A549 (cell line): Measurements from ENCODE around the gene P4HA1. TPM values are rescaled to one million over a fixed set of nuclear protein-coding genes. Genes with fewer than 3 reads are reported as not detected.

Experiments used
- ATAC-seq, 2 experiments: fragments of 200-7000 bp in 1 of 2; fragments of >200 bp in 1 of 2; cut with Nextera tagmentation in 1 of 2; cut with Tn5 transposase in 1 of 2; 3 replicates each; pipeline versions ENCODE4 v1.8.0 to v1.9.1; 2018 to 2020; ENCODE audit warnings: mild to moderate bottlenecking in 1 of 2, moderate library complexity in 1 of 2
- CTCF ChIA-PET: fragments of 300-600 bp; sonication (Branson Sonifier 250); formaldehyde crosslinking; extraction: SDS; loops from one replicate; lab custom pipeline; 2021; ENCODE audit warnings: antibody characterized with exemption, inconsistent platforms; lab: Yijun Ruan, JAX
- POLR2A ChIA-PET: fragments of 350-600 bp; formaldehyde crosslinking; extraction: SDS; loops from one replicate; lab custom pipeline; 2021; ENCODE audit warnings: antibody characterized with exemption, inconsistent platforms; lab: Yijun Ruan, JAX
- DNase-seq, 2 experiments: peaks; one replicate each; pipeline versions ENCODE4 v3.0.0 to v3.0.0-alpha.2; 2011 to 2016; ENCODE audit warnings: low read depth in 1 of 2, low spot score in 1 of 2
- FAIRE-seq: peaks from 2 replicates; lab custom pipeline; 2011; peaks lifted over from hg19 to GRCh38; lab: Jason Lieb, UNC
- H3K27ac ChIP-seq, 2 experiments: fragments of >200 bp; sonication (Bioruptor Twin); formaldehyde crosslinking; 3 replicates each; pipeline ENCODE4 v1.5.1; 2016 to 2017
- H3K4me1 ChIP-seq: fragments of >200 bp; sonication (Bioruptor Twin); formaldehyde crosslinking; 3 replicates; pipeline ENCODE4 v1.6.1; 2016
- H3K4me2 ChIP-seq: fragments of >200 bp; sonication (Bioruptor Twin); formaldehyde crosslinking; 3 replicates; pipeline ENCODE4 v1.6.1; 2016
- H3K4me3 ChIP-seq: fragments of >200 bp; sonication (Bioruptor Twin); formaldehyde crosslinking; 3 replicates; pipeline ENCODE4 v1.5.1; 2016
- H3K9me3 ChIP-seq: fragments of >200 bp; sonication (Bioruptor Twin); formaldehyde crosslinking; 3 replicates; pipeline ENCODE4 v1.6.1; 2016
- BHLHE40 ChIP-seq: IDR thresholded peaks from 2 replicates; pipeline ENCODE4 v1.6.1; 2012; ENCODE audit warnings: low read depth, low read length, inconsistent platforms
- CBX2 ChIP-seq: fragments of 200-600 bp; sonication (generic); IDR thresholded peaks from 2 replicates; pipeline ENCODE4 v1.6.1; 2016; ENCODE audit warnings: low read depth, mild to moderate bottlenecking, borderline replicate concordance
- CHD2 ChIP-seq: fragments of 150-350 bp; IDR thresholded peaks from 2 replicates; pipeline ENCODE4 v1.6.1; 2014; ENCODE audit warnings: low read length; ENCODE audit not compliant: partially characterized antibody
- CHD4 ChIP-seq: fragments of 200-600 bp; sonication (generic); IDR thresholded peaks from 2 replicates; pipeline ENCODE4 v1.6.1; 2016; ENCODE audit warnings: antibody characterized with exemption, mild to moderate bottlenecking, borderline replicate concordance
- EHF ChIP-seq: fragments of 250-450 bp; sonication (Bioruptor Pico); IDR thresholded peaks from 2 replicates; pipeline ENCODE4 v1.5.0; 2020; ENCODE audit warnings: mild to moderate bottlenecking
- ESRRA ChIP-seq: fragments of 150-350 bp; IDR thresholded peaks from 2 replicates; pipeline ENCODE4 v1.6.1; 2014; ENCODE audit warnings: mild to moderate bottlenecking, low read length, borderline replicate concordance
- HDAC2 ChIP-seq: fragments of 200-600 bp; sonication (generic); IDR thresholded peaks from 2 replicates; pipeline ENCODE4 v1.6.1; 2016
- HMGXB4 ChIP-seq: fragments of 250-450 bp; sonication (Bioruptor Pico); IDR thresholded peaks from 2 replicates; pipeline ENCODE4 v1.5.0; 2021; ENCODE audit warnings: mild to moderate bottlenecking, moderate library complexity, borderline replicate concordance
- HOXA7 ChIP-seq: fragments of 250-450 bp; sonication (Bioruptor Pico); IDR thresholded peaks from 2 replicates; pipeline ENCODE4 v1.5.0; 2020; ENCODE audit warnings: mild to moderate bottlenecking, moderate library complexity
- HOXB13 ChIP-seq: fragments of 250-450 bp; sonication (Bioruptor Pico); IDR thresholded peaks from 2 replicates; pipeline ENCODE4 v1.5.0; 2020; ENCODE audit warnings: low read depth, mild to moderate bottlenecking, moderate library complexity
- HOXB5 ChIP-seq: fragments of 250-450 bp; sonication (Bioruptor Pico); IDR thresholded peaks from 2 replicates; pipeline ENCODE4 v1.5.0; 2020; ENCODE audit warnings: mild to moderate bottlenecking, moderate library complexity
- KDM1A ChIP-seq: fragments of 200-600 bp; sonication (generic); IDR thresholded peaks from 2 replicates; pipeline ENCODE4 v1.6.1; 2016; ENCODE audit warnings: low read depth, mild to moderate bottlenecking
- KDM5A ChIP-seq: fragments of 200-600 bp; sonication (generic); IDR thresholded peaks from 2 replicates; pipeline ENCODE4 v1.6.1; 2016; ENCODE audit warnings: antibody characterized with exemption, mild to moderate bottlenecking
- MAFK ChIP-seq: fragments of 450-650 bp; IDR thresholded peaks from 2 replicates; pipeline ENCODE4 v1.6.1; 2014; ENCODE audit not compliant: partially characterized antibody
- NPAS2 ChIP-seq: fragments of 250-450 bp; sonication (Bioruptor Pico); IDR thresholded peaks from 2 replicates; pipeline ENCODE4 v1.8.0; 2022; ENCODE audit warnings: mild to moderate bottlenecking, moderate library complexity, borderline replicate concordance
- NR3C1 ChIP-seq: fragments of >200 bp; sonication (Bioruptor Twin); formaldehyde crosslinking; IDR thresholded peaks from 3 replicates; pipeline ENCODE4 v1.6.1; 2017
- PHF8 ChIP-seq: fragments of 200-600 bp; sonication (generic); IDR thresholded peaks from 2 replicates; pipeline ENCODE4 v1.6.1; 2016; ENCODE audit warnings: low read depth, mild to moderate bottlenecking, antibody characterized with exemption, moderate library complexity, borderline replicate concordance
- POLR2AphosphoS2 ChIP-seq: conservative IDR thresholded peaks from 2 replicates; pipeline ENCODE4 v1.6.1; 2012; ENCODE audit warnings: low read length, improper control_type of control experiment, inconsistent platforms
- RFX5 ChIP-seq: fragments of 450-650 bp; IDR thresholded peaks from 2 replicates; pipeline ENCODE4 v1.7.1; 2014; ENCODE audit warnings: antibody characterized with exemption, mild to moderate bottlenecking, moderate library complexity
- TFCP2L1 ChIP-seq: fragments of 250-450 bp; sonication (Bioruptor Pico); IDR thresholded peaks from 2 replicates; pipeline ENCODE4 v1.5.0; 2021; ENCODE audit warnings: mild to moderate bottlenecking
- USF2 ChIP-seq: fragments of 450-650 bp; IDR thresholded peaks from 2 replicates; pipeline ENCODE4 v1.6.1; 2014; ENCODE audit warnings: antibody characterized with exemption
- WGBS: methylation state at CpG from one replicate; pipeline ENCODE4 v1.1.6; 2017; ENCODE audit errors: missing lambda C conversion rate; 5-methylcytosine and 5-hydroxymethylcytosine counted together
- polyA plus RNA-seq, 4 experiments: library from polyadenylated mRNA; depleted of rRNA in 3 of 4; stranded (reverse); fragments of >200 nt; fragmentation: RNase III in 1 of 4; extraction: RNeasy Plus Mini Kit Qiagen cat#74134 plus additional on column Dnase treatment in 1 of 4; gene quantifications; 2 replicates in 3 of 4; 3 replicates in 1 of 4; pipeline ENCODE4 v1.2.3, GENCODE V29; 2011 to 2017
- TF ChIP-seq, protein P1 (sequence below): fragments of >200 bp; sonication (Bioruptor Twin); formaldehyde crosslinking; IDR thresholded peaks from 3 replicates; pipeline ENCODE4 v1.6.1; 2016
- TF ChIP-seq, protein P2 (sequence below): fragments of 150-350 bp; IDR thresholded peaks from 2 replicates; pipeline ENCODE4 v1.6.1; 2014; ENCODE audit warnings: low read depth, mild to moderate bottlenecking, low read length
- TF ChIP-seq, protein P3 (sequence below): fragments of 200-600 bp; sonication (generic); IDR thresholded peaks from 2 replicates; pipeline ENCODE4 v1.6.1; 2016; ENCODE audit warnings: antibody characterized with exemption, mild to moderate bottlenecking, moderate library complexity

Gene P4HA1
- polyA plus RNA-seq, 2 of the 4 experiments (the other 2 are of a cell fraction): 23.7 to 49.0 TPM

- TF ChIP-seq HOXA7 (no peak), KDM1A (no peak), HMGXB4 (CRISPR knock-in tag) (no peak), BHLHE40 (no peak), CHD4 (no peak), ESRRA (no peak), PHF8 (no peak), NPAS2 (CRISPR knock-in tag) (no peak), HOXB13 (no peak), HDAC2 (no peak), CBX2 (no peak), NR3C1 (no peak), MAFK (no peak), EHF (CRISPR knock-in tag) (no peak), TFCP2L1 (CRISPR knock-in tag) (no peak), POLR2AphosphoS2 (no peak)
- TF ChIP-seq, protein P1, sequence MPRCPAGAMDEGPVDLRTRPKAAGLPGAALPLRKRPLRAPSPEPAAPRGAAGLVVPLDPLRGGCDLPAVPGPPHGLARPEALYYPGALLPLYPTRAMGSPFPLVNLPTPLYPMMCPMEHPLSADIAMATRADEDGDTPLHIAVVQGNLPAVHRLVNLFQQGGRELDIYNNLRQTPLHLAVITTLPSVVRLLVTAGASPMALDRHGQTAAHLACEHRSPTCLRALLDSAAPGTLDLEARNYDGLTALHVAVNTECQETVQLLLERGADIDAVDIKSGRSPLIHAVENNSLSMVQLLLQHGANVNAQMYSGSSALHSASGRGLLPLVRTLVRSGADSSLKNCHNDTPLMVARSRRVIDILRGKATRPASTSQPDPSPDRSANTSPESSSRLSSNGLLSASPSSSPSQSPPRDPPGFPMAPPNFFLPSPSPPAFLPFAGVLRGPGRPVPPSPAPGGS: no peak
- TF ChIP-seq, protein P2, sequence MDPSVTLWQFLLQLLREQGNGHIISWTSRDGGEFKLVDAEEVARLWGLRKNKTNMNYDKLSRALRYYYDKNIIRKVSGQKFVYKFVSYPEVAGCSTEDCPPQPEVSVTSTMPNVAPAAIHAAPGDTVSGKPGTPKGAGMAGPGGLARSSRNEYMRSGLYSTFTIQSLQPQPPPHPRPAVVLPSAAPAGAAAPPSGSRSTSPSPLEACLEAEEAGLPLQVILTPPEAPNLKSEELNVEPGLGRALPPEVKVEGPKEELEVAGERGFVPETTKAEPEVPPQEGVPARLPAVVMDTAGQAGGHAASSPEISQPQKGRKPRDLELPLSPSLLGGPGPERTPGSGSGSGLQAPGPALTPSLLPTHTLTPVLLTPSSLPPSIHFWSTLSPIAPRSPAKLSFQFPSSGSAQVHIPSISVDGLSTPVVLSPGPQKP: no peak
- POLR2A ChIA-PET: interaction anchor here (0.6 to 3.4 kb wide), 6 partner anchors 12 to 458 kb away, joined by 3 to 55 read pairs (median 5); partner anchors contain the start of genes ECD, FAM149B1 and NUDT13
- CTCF ChIA-PET: interaction anchor here (0.8 to 1.7 kb wide), 8 partner anchors 13 to 731 kb away, joined by 3 to 19 read pairs (median 4); partner anchors contain the start of gene NUDT13
- Histone ChIP-seq H3K4me3 (peak overlapping the region; percentile 75), H3K4me1 (peaks cover 18% of the 10 kb centered on the region), H3K4me2 (peak overlapping the region; percentile 72), H3K9me3 (no peaks in the 10 kb centered on the region), H3K27ac (peak overlapping the region; percentile 90 to 94)
- DNase-seq: no peak
- FAIRE-seq: no peak
- ATAC-seq: no peak
- 3% methylated on average over 5 of the region's 5 CpGs for WGBS
Measured at GRCh38 chr10:73094986-73095480, 1.6 kb downstream of the P4HA1 start.

DNA sequence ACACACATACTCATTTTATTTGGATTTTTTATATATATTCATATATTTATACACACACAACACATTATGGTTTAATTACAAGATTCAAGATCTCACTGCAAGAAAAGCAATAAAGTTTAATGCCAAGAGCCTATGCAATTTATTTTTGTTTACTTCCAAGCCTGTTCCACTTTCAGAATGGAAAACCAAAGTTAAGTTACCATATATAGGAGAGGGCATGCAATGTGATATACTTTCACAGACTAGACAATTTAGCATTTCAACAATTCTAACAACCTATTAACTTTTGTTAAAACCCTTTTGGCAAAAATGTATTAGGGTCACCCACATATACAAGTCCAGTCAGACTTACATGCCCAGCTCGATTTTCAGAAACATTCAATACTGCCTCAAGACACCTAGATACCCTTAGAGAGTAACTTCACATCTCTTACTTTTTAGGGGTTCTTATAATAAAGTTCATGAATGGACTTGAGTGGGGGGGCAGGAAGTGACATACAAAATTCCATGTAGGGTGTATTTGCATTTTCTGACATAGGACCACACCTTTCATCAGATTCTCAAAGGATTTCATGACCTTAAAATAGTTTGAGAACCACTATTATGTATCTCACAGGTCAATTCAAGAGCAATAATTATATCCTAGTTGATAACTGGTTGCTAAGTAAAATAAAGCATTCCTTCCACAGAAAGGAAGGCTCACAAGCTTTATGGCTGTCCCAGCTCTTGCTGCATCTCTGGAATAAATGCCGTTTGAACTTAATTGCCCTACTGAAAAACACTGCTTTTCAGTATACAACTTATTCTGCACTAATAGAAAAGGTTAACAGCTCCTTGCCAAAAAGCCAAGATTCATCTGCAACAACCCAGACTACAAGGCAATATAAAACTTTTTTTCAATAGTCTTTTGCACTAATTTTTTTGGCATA lies 2.5 kb downstream of the P4HA1 start:
- ChIA-PET POLR2A (interaction anchor here (0.6 to 3.4 kb wide), 3 partner anchors 17 to 457 kb away, joined by 3 to 55 read pairs (median 4); partner anchors contain the start of gene NUDT13), CTCF (interaction anchor here (0.8 to 1.6 kb wide), 5 partner anchors 14 to 730 kb away, joined by 3 to 4 read pairs (median 3); no protein-coding TSS in a partner anchor)
- peak overlapping the region; percentile 75 for H3K4me3 ChIP-seq
- TF ChIP-seq KDM5A (no peak), EHF (CRISPR knock-in tag) (no peak), HOXB13 (no peak), HOXB5 (CRISPR knock-in tag) (no peak), KDM1A (no peak), HDAC2 (no peak), USF2 (no peak), RFX5 (no peak), CHD2 (no peak)
- TF ChIP-seq, protein P3, sequence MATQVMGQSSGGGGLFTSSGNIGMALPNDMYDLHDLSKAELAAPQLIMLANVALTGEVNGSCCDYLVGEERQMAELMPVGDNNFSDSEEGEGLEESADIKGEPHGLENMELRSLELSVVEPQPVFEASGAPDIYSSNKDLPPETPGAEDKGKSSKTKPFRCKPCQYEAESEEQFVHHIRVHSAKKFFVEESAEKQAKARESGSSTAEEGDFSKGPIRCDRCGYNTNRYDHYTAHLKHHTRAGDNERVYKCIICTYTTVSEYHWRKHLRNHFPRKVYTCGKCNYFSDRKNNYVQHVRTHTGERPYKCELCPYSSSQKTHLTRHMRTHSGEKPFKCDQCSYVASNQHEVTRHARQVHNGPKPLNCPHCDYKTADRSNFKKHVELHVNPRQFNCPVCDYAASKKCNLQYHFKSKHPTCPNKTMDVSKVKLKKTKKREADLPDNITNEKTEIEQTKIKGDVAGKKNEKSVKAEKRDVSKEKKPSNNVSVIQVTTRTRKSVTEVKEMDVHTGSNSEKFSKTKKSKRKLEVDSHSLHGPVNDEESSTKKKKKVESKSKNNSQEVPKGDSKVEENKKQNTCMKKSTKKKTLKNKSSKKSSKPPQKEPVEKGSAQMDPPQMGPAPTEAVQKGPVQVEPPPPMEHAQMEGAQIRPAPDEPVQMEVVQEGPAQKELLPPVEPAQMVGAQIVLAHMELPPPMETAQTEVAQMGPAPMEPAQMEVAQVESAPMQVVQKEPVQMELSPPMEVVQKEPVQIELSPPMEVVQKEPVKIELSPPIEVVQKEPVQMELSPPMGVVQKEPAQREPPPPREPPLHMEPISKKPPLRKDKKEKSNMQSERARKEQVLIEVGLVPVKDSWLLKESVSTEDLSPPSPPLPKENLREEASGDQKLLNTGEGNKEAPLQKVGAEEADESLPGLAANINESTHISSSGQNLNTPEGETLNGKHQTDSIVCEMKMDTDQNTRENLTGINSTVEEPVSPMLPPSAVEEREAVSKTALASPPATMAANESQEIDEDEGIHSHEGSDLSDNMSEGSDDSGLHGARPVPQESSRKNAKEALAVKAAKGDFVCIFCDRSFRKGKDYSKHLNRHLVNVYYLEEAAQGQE: no peak
- H3K9me3 ChIP-seq: no peaks in the 10 kb centered on the region
- 26% methylated on average over 2 of the region's 2 CpGs for whole genome bisulfite sequencing
- FAIRE-seq: no peak
- peak in 1 of 2 experiments; percentile 35 for DNase-seq
- peak overlapping the region; percentile 72 for H3K4me2 ChIP-seq
- ATAC-seq: no peak
- peaks cover 18% of the 10 kb centered on the region for H3K4me1 ChIP-seq
- H3K27ac ChIP-seq: peak overlapping the region; percentile 2 to 54; a peak in 5 of 6 replicates
